ENCODE results near the gene PDLIM7. TPM values are rescaled to one million over a fixed set of nuclear protein-coding genes. Genes with fewer than 3 reads are reported as not detected.
A peak's percentile ranks its signal among the peaks of the same experiment; 100 is the strongest.

PDLIM7 gene
- total RNA-seq, 1 donor from 2014 or later: 113 TPM

- DNase-seq (ENCODE audit: low spot score, unreplicated experiment): no peak
- peaks cover 16% of the 10 kb centered on the region for H3K36me3 Mint-ChIP-seq (ENCODE audit: insufficient read depth)
- H3K27me3 Mint-ChIP-seq: no peaks in the 10 kb centered on the region
- peak overlapping the region; percentile 24 for H3K27ac Mint-ChIP-seq
- H3K4me3 Mint-ChIP-seq (ENCODE audit: low read depth): no peak overlapping the region
- H3K9me3 Mint-ChIP-seq (ENCODE audit: low read depth): no peaks in the 10 kb centered on the region
- H3K4me1 Mint-ChIP-seq (ENCODE audit: low read depth): peaks cover 4% of the 10 kb centered on the region
- TF ChIP-seq, protein P1, sequence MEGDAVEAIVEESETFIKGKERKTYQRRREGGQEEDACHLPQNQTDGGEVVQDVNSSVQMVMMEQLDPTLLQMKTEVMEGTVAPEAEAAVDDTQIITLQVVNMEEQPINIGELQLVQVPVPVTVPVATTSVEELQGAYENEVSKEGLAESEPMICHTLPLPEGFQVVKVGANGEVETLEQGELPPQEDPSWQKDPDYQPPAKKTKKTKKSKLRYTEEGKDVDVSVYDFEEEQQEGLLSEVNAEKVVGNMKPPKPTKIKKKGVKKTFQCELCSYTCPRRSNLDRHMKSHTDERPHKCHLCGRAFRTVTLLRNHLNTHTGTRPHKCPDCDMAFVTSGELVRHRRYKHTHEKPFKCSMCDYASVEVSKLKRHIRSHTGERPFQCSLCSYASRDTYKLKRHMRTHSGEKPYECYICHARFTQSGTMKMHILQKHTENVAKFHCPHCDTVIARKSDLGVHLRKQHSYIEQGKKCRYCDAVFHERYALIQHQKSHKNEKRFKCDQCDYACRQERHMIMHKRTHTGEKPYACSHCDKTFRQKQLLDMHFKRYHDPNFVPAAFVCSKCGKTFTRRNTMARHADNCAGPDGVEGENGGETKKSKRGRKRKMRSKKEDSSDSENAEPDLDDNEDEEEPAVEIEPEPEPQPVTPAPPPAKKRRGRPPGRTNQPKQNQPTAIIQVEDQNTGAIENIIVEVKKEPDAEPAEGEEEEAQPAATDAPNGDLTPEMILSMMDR (IDR thresholded peaks at IDR 0.05; ENCODE audit: unreplicated experiment): no peak
These were observed 61.4 kb downstream of the PDLIM7 start for GRCh38 chr5:177435847-177436536.

GRCh38 chr5:177434942-177435738 is 62.3 kb downstream of the PDLIM7 start:
- no peak for DNase-seq (ENCODE audit: low spot score, unreplicated experiment)
- TF ChIP-seq, protein P1 (IDR thresholded peaks at IDR 0.05; ENCODE audit: unreplicated experiment): no peak

GRCh38 chr5:177434437-177434836 is 63.0 kb downstream of the PDLIM7 start:
- no peak for DNase-seq (ENCODE audit: low spot score, unreplicated experiment)
- TF ChIP-seq, protein P1 (IDR thresholded peaks at IDR 0.05; ENCODE audit: unreplicated experiment): no peak
- peaks cover 4% of the 10 kb centered on the region for H3K4me1 Mint-ChIP-seq (ENCODE audit: low read depth)
- no peak overlapping the region for H3K4me3 Mint-ChIP-seq (ENCODE audit: low read depth)
- H3K27me3 Mint-ChIP-seq: no peaks in the 10 kb centered on the region
- peaks cover 13% of the 10 kb centered on the region for H3K36me3 Mint-ChIP-seq (ENCODE audit: insufficient read depth)
- H3K9me3 Mint-ChIP-seq (ENCODE audit: low read depth): no peaks in the 10 kb centered on the region
- no peak overlapping the region for H3K27ac Mint-ChIP-seq

More at GRCh38 chr5:177434942-177435738, 62.3 kb downstream of the PDLIM7 start:
- H3K36me3 Mint-ChIP-seq (ENCODE audit: insufficient read depth): peaks cover 17% of the 10 kb centered on the region
- H3K27ac Mint-ChIP-seq: no peak overlapping the region
- H3K27me3 Mint-ChIP-seq: no peaks in the 10 kb centered on the region
- H3K4me1 Mint-ChIP-seq (ENCODE audit: low read depth): peaks cover 4% of the 10 kb centered on the region
- H3K4me3 Mint-ChIP-seq (ENCODE audit: low read depth): no peak overlapping the region
- H3K9me3 Mint-ChIP-seq (ENCODE audit: low read depth): no peaks in the 10 kb centered on the region

- H3K9me3 Mint-ChIP-seq (ENCODE audit: low read depth): no peaks in the 10 kb centered on the region
- no peak for DNase-seq (ENCODE audit: low spot score, unreplicated experiment)
- H3K27me3 Mint-ChIP-seq: no peaks in the 10 kb centered on the region
- TF ChIP-seq, protein P1 (IDR thresholded peaks at IDR 0.05; ENCODE audit: unreplicated experiment): no peak
- H3K4me3 Mint-ChIP-seq (ENCODE audit: low read depth): no peak overlapping the region
- peaks cover 4% of the 10 kb centered on the region for H3K4me1 Mint-ChIP-seq (ENCODE audit: low read depth)
- H3K27ac Mint-ChIP-seq: no peak overlapping the region
- H3K36me3 Mint-ChIP-seq (ENCODE audit: insufficient read depth): peaks cover 11% of the 10 kb centered on the region
These were observed 63.7 kb downstream of the PDLIM7 start for GRCh38 chr5:177433658-177434217.

Other genes with a start within 250 kb of the PDLIM7 start
- 26.9 and 30.0 TPM in 2 replicates for gene RAB24, start 193.9 kb downstream of the PDLIM7 start, total RNA-seq
- gene PRELID1, start 193.8 kb downstream of the PDLIM7 start, total RNA-seq: 94.0 and 114 TPM in 2 replicates
- 20.1 and 20.6 TPM in 2 replicates for gene MXD3, start 185.7 kb downstream of the PDLIM7 start, total RNA-seq
- gene LMAN2, start 145.9 kb downstream of the PDLIM7 start, total RNA-seq: 106 and 111 TPM in 2 replicates
- gene RGS14, start 139.7 kb downstream of the PDLIM7 start, total RNA-seq: 13.0 and 15.0 TPM in 2 replicates
- gene SLC34A1, start 113.2 kb downstream of the PDLIM7 start, total RNA-seq: not detected in 2 replicates
- not detected in 2 replicates for gene PFN3, start 96.9 kb downstream of the PDLIM7 start, total RNA-seq
- 4.0 and 4.7 TPM in 2 replicates for gene F12, start 88.0 kb downstream of the PDLIM7 start, total RNA-seq
- 40.2 and 43.0 TPM in 2 replicates for gene GRK6, start 70.9 kb downstream of the PDLIM7 start, total RNA-seq
- gene PRR7, start 50.8 kb downstream of the PDLIM7 start, total RNA-seq: 11.7 and 13.1 TPM in 2 replicates
- 396 and 422 TPM in 2 replicates for gene DBN1, start 24.0 kb downstream of the PDLIM7 start, total RNA-seq
- 11.6 and 13.7 TPM in 2 replicates for gene DOK3, start 12.2 kb upstream of the PDLIM7 start, total RNA-seq
- 88.4 and 93.1 TPM in 2 replicates for gene DDX41, start 19.4 kb upstream of the PDLIM7 start, total RNA-seq
- 163 and 165 TPM in 2 replicates for gene FAM193B, start 57.0 kb upstream of the PDLIM7 start, total RNA-seq
- gene TMED9, start 94.6 kb upstream of the PDLIM7 start, total RNA-seq: 161 and 170 TPM in 2 replicates
- gene B4GALT7, start 102.5 kb upstream of the PDLIM7 start, total RNA-seq: 33.4 and 38.8 TPM in 2 replicates

All from progenitor cell of endocrine pancreas (in vitro differentiated cells).